Stomach (tissue), 9 donors: ENCODE results near the gene REXO4. TPM values are rescaled to one million over a fixed set of nuclear protein-coding genes. Genes with fewer than 3 reads are reported as not detected.

ENCODE experiments used
- DNase-seq, 2 donors: peaks; one replicate each; pipeline versions ENCODE4 v3.0.0 to v3.0.0-alpha.2; 2013 to 2019
- H3K27ac ChIP-seq, 5 donors: fragments of 200-600 bp in 4 of 5; sonication (generic) in 4 of 5; one replicate each; pipeline ENCODE4 v1.5.1; 2013 to 2019; ENCODE audit warnings: mild to moderate bottlenecking in 1 of 5, moderate library complexity in 1 of 5
- H3K27me3 ChIP-seq, 3 donors: fragments of 200-600 bp; sonication (generic); one replicate each; pipeline ENCODE4 v1.5.1; 2017 to 2019; ENCODE audit warnings: mixed run types in 1 of 3
- H3K36me3 ChIP-seq, 4 donors: fragments of 200-600 bp; sonication (generic); 1 replicate in 3 of 4; 2 replicates in 1 of 4; pipeline ENCODE4 v1.5.1; 2016 to 2019
- H3K4me1 ChIP-seq, 4 donors: fragments of 200-600 bp; sonication (generic); one replicate each; pipeline ENCODE4 v1.5.1; 2016 to 2019
- H3K4me3 ChIP-seq, 4 donors: fragments of 200-600 bp; sonication (generic) in 3 of 4; one replicate each; pipeline ENCODE4 v1.5.1; 2016 to 2019; ENCODE audit warnings: mild to moderate bottlenecking in 1 of 4
- H3K9me3 ChIP-seq, 4 donors: fragments of 200-600 bp; sonication (generic); one replicate each; pipeline ENCODE4 v1.5.1; 2016 to 2019
- EP300 ChIP-seq: sonication (generic); formaldehyde crosslinking; IDR thresholded peaks from one replicate; pipeline ENCODE4 v1.6.1; 2017; ENCODE audit warnings: antibody characterized with exemption
- POLR2A ChIP-seq, 4 donors: fragments of 450-650 bp; IDR thresholded peaks; one replicate each; pipeline ENCODE4 v1.6.1; 2016; ENCODE audit warnings: antibody characterized with exemption in 4 of 4, control low read depth in 2 of 4, mild to moderate bottlenecking in 1 of 4, moderate library complexity in 1 of 4
- POLR2AphosphoS5 ChIP-seq, 3 donors: sonication (generic); formaldehyde crosslinking; IDR thresholded peaks; one replicate each; pipeline ENCODE4 v1.6.1; 2016; ENCODE audit warnings: antibody characterized with exemption in 3 of 3
- WGBS, 5 donors: extraction: QIAGEN DNeasy Blood & Tissue Kit in 3 of 5; methylation state at CpG; one replicate each; pipeline versions ENCODE4 v1.1.5 to v1.1.7; 2013 to 2018; 5-methylcytosine and 5-hydroxymethylcytosine counted together
- intact Hi-C: fragments of 100-400 bp; cut with DNase I; formaldehyde crosslinking; loops from one replicate; pipeline ENCODE4 v1.15.1; 2023; ENCODE audit warnings: low total_unique reads
- polyA plus RNA-seq, 3 donors: library from polyadenylated mRNA; stranded (reverse); fragments of 200-250 nt; gene quantifications; one replicate each; pipeline ENCODE4 v1.2.3, GENCODE V29; 2013
- total RNA-seq, 5 donors: library from RNA; depleted of rRNA; stranded (reverse); fragments of >200 nt; gene quantifications; one replicate each; pipeline versions ENCODE4 v1.1.0 to v1.2.3, GENCODE V29; 2014 to 2016
- TF ChIP-seq, protein P1 (sequence below), 7 experiments: fragments of 450-650 bp in 4 of 7; fragments of 200-600 bp in 3 of 7; sonication (generic) in 3 of 7; IDR thresholded peaks; one replicate each; pipeline ENCODE4 v1.5.1; 2016 to 2019; ENCODE audit warnings: antibody characterized with exemption in 7 of 7, control low read depth in 2 of 7, mild to moderate bottlenecking in 1 of 7
- donor health status: healthy with polysubstance abuse.
- donor health status: Bipolar disorder and iron deficiency.
- donor health status: healthy.

REXO4 gene
- total and polyA plus RNA-seq, 8 donors, result 0.45 to 64.3 (median 12.9) TPM

DNA sequence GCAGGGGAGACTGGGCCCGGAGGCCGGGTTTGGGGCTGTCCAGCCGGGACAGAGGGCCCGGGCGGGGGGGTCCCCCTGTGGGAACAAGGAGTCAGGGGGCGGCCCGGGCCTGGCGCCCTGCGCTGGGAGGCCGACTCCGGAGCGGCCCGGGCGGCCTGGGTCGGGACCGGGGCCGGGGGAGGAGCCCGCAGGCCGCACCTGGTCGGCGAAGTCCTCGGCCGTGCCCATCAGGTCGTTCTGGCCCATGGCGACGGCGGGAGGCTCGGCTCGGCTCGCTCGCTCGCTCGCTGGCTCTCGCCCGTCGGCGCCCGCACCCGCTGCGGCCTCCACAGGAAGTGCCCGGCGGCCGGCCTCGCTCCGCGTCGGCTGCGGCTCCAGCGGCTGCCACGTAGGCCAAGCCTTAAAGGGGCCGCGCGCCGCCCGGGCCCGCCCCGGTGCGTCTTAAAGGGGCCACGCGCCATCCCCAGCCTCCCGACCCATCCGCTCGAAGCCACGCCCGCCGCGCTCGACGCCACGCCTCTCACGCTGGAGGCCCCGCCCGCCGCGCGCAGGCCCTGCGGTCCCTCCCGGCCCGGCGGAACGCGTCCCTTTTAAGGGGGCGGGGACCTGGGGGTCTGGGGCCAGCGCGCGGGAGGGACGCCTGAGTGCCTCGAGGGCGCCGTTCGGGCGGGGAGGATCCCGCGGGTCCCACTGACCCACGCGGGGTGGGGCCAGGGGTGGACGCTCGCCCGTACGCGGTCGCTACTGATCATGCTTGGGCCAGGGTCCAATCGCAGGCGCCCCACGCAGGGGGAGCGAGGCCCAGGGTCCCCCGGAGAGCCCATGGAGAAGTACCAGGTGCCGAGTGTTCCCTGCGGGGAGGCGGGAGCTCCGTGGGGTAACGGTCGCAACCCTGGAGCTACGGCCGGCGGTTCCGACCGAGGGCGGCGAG lies 41.8 kb downstream of the REXO4 start, which contains the start of the genes STKLD1 and SURF4:
Gene STKLD1, plus strand, starts transcription at position 643 of the 931 bp plus-strand sequence. Its CDS starts 108 bp downstream, at position 751.
Gene SURF4, minus strand, starts transcription at position 337 of the 931 bp plus-strand sequence. Its CDS starts 91 bp downstream, at position 246.
- Histone ChIP-seq H3K36me3 (peaks cover 11 to 17% (median 15%) of the 10 kb centered on the region in 4 donors), H3K27ac (peak within 1 kb of the TSS; percentile 96 to 99 (median 98)), H3K9me3 (no peaks in the 10 kb centered on the region), H3K4me3 (peak within 1 kb of the TSS; percentile 70 to 89 (median 84)), H3K27me3 (no peaks in the 10 kb centered on the region), H3K4me1 (peaks cover 40 to 61% (median 57%) of the 10 kb centered on the region in 4 donors)
- intact Hi-C loops, result no loop called here
- TF ChIP-seq POLR2AphosphoS5 (IDR thresholded peaks at IDR 0.05), result peak; percentile 61 to 91 (median 88)
- TF ChIP-seq, protein P1, sequence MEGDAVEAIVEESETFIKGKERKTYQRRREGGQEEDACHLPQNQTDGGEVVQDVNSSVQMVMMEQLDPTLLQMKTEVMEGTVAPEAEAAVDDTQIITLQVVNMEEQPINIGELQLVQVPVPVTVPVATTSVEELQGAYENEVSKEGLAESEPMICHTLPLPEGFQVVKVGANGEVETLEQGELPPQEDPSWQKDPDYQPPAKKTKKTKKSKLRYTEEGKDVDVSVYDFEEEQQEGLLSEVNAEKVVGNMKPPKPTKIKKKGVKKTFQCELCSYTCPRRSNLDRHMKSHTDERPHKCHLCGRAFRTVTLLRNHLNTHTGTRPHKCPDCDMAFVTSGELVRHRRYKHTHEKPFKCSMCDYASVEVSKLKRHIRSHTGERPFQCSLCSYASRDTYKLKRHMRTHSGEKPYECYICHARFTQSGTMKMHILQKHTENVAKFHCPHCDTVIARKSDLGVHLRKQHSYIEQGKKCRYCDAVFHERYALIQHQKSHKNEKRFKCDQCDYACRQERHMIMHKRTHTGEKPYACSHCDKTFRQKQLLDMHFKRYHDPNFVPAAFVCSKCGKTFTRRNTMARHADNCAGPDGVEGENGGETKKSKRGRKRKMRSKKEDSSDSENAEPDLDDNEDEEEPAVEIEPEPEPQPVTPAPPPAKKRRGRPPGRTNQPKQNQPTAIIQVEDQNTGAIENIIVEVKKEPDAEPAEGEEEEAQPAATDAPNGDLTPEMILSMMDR (IDR thresholded peaks at IDR 0.05), result no peak
- no peak for TF ChIP-seq EP300
- 0 to 1% (median 1%) methylated on average over 63 to 120 of the region's 120 CpGs; no CpG with 5 or more reads in 1 of the 5 donors for WGBS, 5 donors
- DNase-seq, result peak; percentile 98 to 99

DNA sequence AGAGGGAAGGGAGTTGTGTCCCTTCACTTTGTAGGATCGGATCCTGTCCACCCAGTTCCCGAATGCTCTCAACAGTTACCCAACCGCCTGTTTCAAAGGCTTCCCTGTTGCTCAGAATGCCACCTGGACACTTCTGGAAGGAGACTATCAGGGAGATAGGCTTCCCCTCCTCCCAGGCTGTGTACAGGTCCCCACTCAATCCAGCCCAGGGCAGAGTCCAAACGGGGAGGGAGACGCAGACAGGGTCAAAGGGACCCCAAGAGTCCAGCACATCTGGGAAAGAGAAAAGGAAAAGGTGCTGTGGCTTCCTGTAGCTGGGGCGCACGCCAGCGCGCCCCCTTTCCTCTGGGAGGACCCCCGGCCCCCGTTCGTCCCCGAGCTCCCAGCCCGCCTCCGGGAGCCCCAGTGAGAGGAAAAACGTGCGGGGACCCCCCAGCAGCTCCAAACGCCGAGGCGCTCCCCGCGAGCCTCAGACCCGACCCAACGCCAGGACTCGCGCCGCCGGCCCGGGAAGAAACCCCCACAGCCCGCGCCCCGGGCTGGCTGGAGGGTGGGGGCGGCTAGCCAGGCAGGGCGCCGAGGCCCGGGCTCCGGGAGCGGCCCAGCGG lies 42.6 kb downstream of the REXO4 start:
- TF ChIP-seq POLR2A (IDR thresholded peaks at IDR 0.05) (no peak), EP300 (no peak), POLR2AphosphoS5 (IDR thresholded peaks at IDR 0.05) (no peak)
- TF ChIP-seq, protein P1 (IDR thresholded peaks at IDR 0.05), result no peak
- Histone ChIP-seq H3K27me3 (no peaks in the 10 kb centered on the region), H3K4me1 (peaks cover 46 to 69% (median 65%) of the 10 kb centered on the region in 4 donors), H3K9me3 (no peaks in the 10 kb centered on the region), H3K4me3 (peak overlapping the region; percentile 70 to 89 (median 84)), H3K27ac (peak overlapping the region; percentile 96 to 99 (median 98)), H3K36me3 (peaks cover 16 to 24% (median 20%) of the 10 kb centered on the region in 4 donors)
- intact Hi-C loops, result no loop called here
- peak; percentile 32 to 71 for DNase-seq
- 0 to 3% (median 1%) methylated on average over 16 to 39 of the region's 39 CpGs for WGBS, 5 donors

DNA sequence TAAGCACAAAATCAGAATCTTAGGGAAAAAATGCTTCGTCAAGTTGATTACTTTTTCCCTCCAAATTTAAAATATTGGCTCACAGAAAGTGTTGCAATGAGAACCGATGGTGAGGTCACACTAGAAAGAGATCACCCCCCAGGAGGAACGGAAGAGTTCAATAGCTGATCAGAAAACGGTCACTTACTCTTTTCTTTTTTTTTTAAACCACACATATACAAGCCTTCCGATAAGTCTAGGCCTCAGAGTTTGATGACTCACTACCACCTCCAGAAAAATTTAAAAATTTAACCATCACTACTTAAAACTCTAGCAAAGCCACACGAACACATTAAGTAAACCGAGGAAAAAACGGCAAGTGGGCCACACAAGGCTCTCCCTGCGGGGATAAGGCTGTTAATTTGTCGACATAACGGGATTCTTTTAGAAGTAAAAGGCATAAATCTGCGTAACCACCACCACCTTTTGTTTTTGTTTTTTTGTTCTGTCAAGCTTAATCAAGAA lies 43.1 kb downstream of the REXO4 start:
- DNase-seq, result no peak
- intact Hi-C loops, result no loop called here
- Histone ChIP-seq H3K4me3 (peak overlapping the region; percentile 70 to 89 (median 84)), H3K27ac (peak overlapping the region in 4 of 5 donors; percentile 96 to 99 (median 98)), H3K36me3 (peaks cover 21 to 30% (median 26%) of the 10 kb centered on the region in 4 donors), H3K4me1 (peaks cover 50 to 75% (median 70%) of the 10 kb centered on the region in 4 donors), H3K27me3 (no peaks in the 10 kb centered on the region), H3K9me3 (no peaks in the 10 kb centered on the region)
- WGBS, 5 donors, result 5 to 10% (median 6%) methylated on average over 12 of the region's 12 CpGs
- TF ChIP-seq POLR2A (IDR thresholded peaks at IDR 0.05) (no peak), EP300 (no peak), POLR2AphosphoS5 (IDR thresholded peaks at IDR 0.05) (no peak)
- TF ChIP-seq, protein P1 (IDR thresholded peaks at IDR 0.05), result no peak

DNA sequence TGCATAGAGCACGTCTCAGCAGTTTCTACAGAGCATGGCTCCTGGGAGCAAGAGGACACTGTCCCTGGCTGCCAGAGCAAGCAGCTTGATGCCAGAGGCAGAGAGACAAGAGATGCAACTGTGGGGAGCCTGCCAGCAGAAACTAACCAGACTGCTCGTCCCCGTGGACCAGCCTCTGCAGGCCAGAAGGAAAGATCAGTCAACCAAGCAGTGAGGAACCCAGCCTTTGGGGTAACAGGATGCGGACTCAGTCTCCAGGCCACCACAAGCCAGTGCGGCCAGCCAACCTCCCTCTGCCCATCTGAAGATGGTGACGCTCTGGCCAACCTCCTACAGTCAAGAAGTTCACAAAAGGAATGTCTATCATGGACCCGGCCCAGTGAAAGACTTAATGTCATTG lies 45.7 kb downstream of the REXO4 start:
- Histone ChIP-seq H3K4me1 (peaks cover 75 to 94% (median 85%) of the 10 kb centered on the region in 4 donors), H3K4me3 (peak overlapping the region in 1 of 4 donors; percentile 2), H3K9me3 (no peaks in the 10 kb centered on the region), H3K36me3 (peaks cover 25 to 43% (median 35%) of the 10 kb centered on the region in 4 donors), H3K27me3 (no peaks in the 10 kb centered on the region), H3K27ac (peak overlapping the region in 4 of 5 donors; percentile 7 to 73 (median 62))
- TF ChIP-seq EP300 (no peak), POLR2A (IDR thresholded peaks at IDR 0.05) (no peak), POLR2AphosphoS5 (IDR thresholded peaks at IDR 0.05) (no peak)
- TF ChIP-seq, protein P1 (IDR thresholded peaks at IDR 0.05), result no peak
- no peak for DNase-seq
- WGBS, 5 donors, result 53 to 64% (median 58%) methylated on average over 7 of the region's 7 CpGs
- intact Hi-C loops, result no loop called here
